CD14-positive monocyte (primary cell): ENCODE data around the gene EML6. TPM values are rescaled to one million over a fixed set of nuclear protein-coding genes. Genes with fewer than 3 reads are reported as not detected.
A peak's percentile ranks its signal among the peaks of the same experiment; 100 is the strongest.

Source experiments
- DNase-seq, 3 donors: peaks; one replicate each; pipeline ENCODE4 v3.0.0-alpha.2; 2011 to 2022
- H2AFZ ChIP-seq: 2 replicates; pipeline ENCODE4 v1.6.0; 2012; ENCODE audit warnings: mild to moderate bottlenecking, low read depth, low read length, inconsistent platforms; ENCODE audit not compliant: insufficient read depth, poor library complexity, severe bottlenecking
- H3K27ac ChIP-seq, 2 donors: 1 replicate in 1 of 2; 2 replicates in 1 of 2; pipeline ENCODE4 v1.5.1; 2012 to 2013; ENCODE audit warnings: low read length in 2 of 2, control low read depth in 1 of 2, inconsistent platforms in 1 of 2, low read depth in 1 of 2, mild to moderate bottlenecking in 1 of 2
- H3K27me3 ChIP-seq, 2 donors: one replicate each; pipeline versions ENCODE4 v1.6.0 to v1.6.1; 2011 to 2013; ENCODE audit warnings: low read length in 2 of 2; ENCODE audit not compliant: control insufficient read depth in 2 of 2, insufficient read depth in 2 of 2
- H3K36me3 ChIP-seq, 2 donors: replicated peaks in 1 of 2; 1 replicate in 1 of 2; 2 replicates in 1 of 2; pipeline versions ENCODE4 v1.5.1 to v1.6.1; 2012 to 2013; ENCODE audit warnings: low read length in 2 of 2, control low read depth in 1 of 2, inconsistent platforms in 1 of 2, mild to moderate bottlenecking in 1 of 2; ENCODE audit not compliant: insufficient read depth in 2 of 2, control insufficient read depth in 1 of 2
- H3K4me1 ChIP-seq, 2 donors: 1 replicate in 1 of 2; 2 replicates in 1 of 2; pipeline versions ENCODE4 v1.5.1 to v1.6.1; 2012 to 2013; ENCODE audit warnings: low read length in 2 of 2, control low read depth in 1 of 2, inconsistent platforms in 1 of 2, mild to moderate bottlenecking in 1 of 2, moderate library complexity in 1 of 2; ENCODE audit not compliant: insufficient read depth in 2 of 2, control insufficient read depth in 1 of 2
- H3K4me2 ChIP-seq: replicated peaks from 2 replicates; pipeline ENCODE3; 2012; ENCODE audit warnings: low read length, moderate library complexity, mild to moderate bottlenecking; ENCODE audit not compliant: poor library complexity, severe bottlenecking; ENCODE audit errors: extremely low read depth
- H3K4me3 ChIP-seq, 3 experiments: fragments of 200-600 bp in 1 of 3; sonication (generic) in 1 of 3; replicated peaks in 1 of 3; 1 replicate in 2 of 3; 2 replicates in 1 of 3; pipeline ENCODE4 v1.5.1; 2011 to 2013; ENCODE audit warnings: low read length in 3 of 3, mild to moderate bottlenecking in 3 of 3, control low read depth in 2 of 3, low read depth in 2 of 3, inconsistent platforms in 1 of 3, moderate library complexity in 1 of 3
- H3K79me2 ChIP-seq: 2 replicates; pipeline ENCODE4 v1.6.0; 2012; ENCODE audit warnings: mild to moderate bottlenecking, control low read depth, inconsistent platforms, low read length, moderate library complexity; ENCODE audit not compliant: insufficient read depth
- H3K9ac ChIP-seq: 2 replicates; pipeline ENCODE4 v1.6.0; 2017; ENCODE audit warnings: low read length, mild to moderate bottlenecking; ENCODE audit not compliant: insufficient read depth, poor library complexity, severe bottlenecking
- H3K9me3 ChIP-seq, 2 donors: replicated peaks in 1 of 2; 1 replicate in 1 of 2; 2 replicates in 1 of 2; pipeline versions ENCODE4 v1.5.1 to v1.6.1; 2012 to 2013; ENCODE audit warnings: low read length in 2 of 2, control low read depth in 1 of 2; ENCODE audit not compliant: control insufficient read depth in 1 of 2, insufficient read depth in 1 of 2
- H4K20me1 ChIP-seq: 2 replicates; pipeline ENCODE4 v1.6.0; 2012; ENCODE audit warnings: mild to moderate bottlenecking, low read length, control low read depth, moderate library complexity; ENCODE audit not compliant: insufficient read depth
- H3K27ac Mint-ChIP-seq, 7 donors: one replicate each; pipeline ENCODE4 v1.8.0; 2020; ENCODE audit warnings: mild to moderate bottlenecking in 7 of 7, mixed read lengths in 7 of 7, moderate library complexity in 6 of 7, inconsistent platforms in 2 of 7
- H3K27me3 Mint-ChIP-seq, 3 donors: one replicate each; pipeline ENCODE4 v1.8.0; 2021 to 2022; ENCODE audit warnings: low read depth in 3 of 3, mild to moderate bottlenecking in 3 of 3, mixed read lengths in 3 of 3, moderate library complexity in 3 of 3, inconsistent platforms in 1 of 3
- H3K36me3 Mint-ChIP-seq, 2 donors: one replicate each; pipeline ENCODE4 v1.8.0; 2020; ENCODE audit warnings: mixed read lengths in 2 of 2, inconsistent platforms in 1 of 2, mild to moderate bottlenecking in 1 of 2
- H3K4me1 Mint-ChIP-seq: one replicate; pipeline ENCODE4 v1.8.0; 2020; ENCODE audit warnings: mild to moderate bottlenecking, mixed read lengths
- H3K4me3 Mint-ChIP-seq, 2 donors: one replicate each; pipeline ENCODE4 v1.8.0; 2020; ENCODE audit warnings: mild to moderate bottlenecking in 2 of 2, mixed read lengths in 2 of 2, moderate library complexity in 1 of 2
- H3K9me3 Mint-ChIP-seq, 7 donors: one replicate each; pipeline ENCODE4 v1.8.0; 2020 to 2022; ENCODE audit warnings: mixed read lengths in 7 of 7, mild to moderate bottlenecking in 6 of 7, moderate library complexity in 6 of 7, inconsistent platforms in 2 of 7
- WGBS: methylation state at CpG from one replicate; pipeline ENCODE4 v1.1.5; 2013; ENCODE audit warnings: missing lambda C conversion rate; ENCODE audit not compliant: insufficient coverage; 5-methylcytosine and 5-hydroxymethylcytosine counted together
- intact Hi-C, 2 donors: fragments of 100-400 bp; cut with micrococcal nuclease; formaldehyde crosslinking; loops; one replicate each; pipeline versions ENCODE4 v1.15.0 to v1.15.1; 2023
- polyA plus RNA-seq, 3 donors: library from polyadenylated mRNA; depleted of rRNA in 1 of 3; unstranded in 2 of 3; stranded (reverse) in 1 of 3; fragments of 300-500 nt in 2 of 3; fragments of >200 nt in 1 of 3; fragmentation: Illumina TruSeq in 2 of 3; gene quantifications; 1 replicate in 2 of 3; 2 replicates in 1 of 3; pipeline ENCODE4 v1.2.3, GENCODE V29; 2012 to 2021
- TF ChIP-seq, protein P1 (sequence below): fragments of 200-600 bp; IDR thresholded peaks from one replicate; pipeline ENCODE4 v1.8.0; 2022; ENCODE audit warnings: antibody characterized with exemption, mild to moderate bottlenecking

EML6 gene
- polyA plus RNA-seq, 3 donors, result 0.79 TPM; not detected in 2

GRCh38 chr2:54956111-54956627 lies 232.7 kb downstream of the EML6 start:
- H2AFZ ChIP-seq, result peak overlapping the region; percentile 33
- no peaks in the 10 kb centered on the region for H3K27me3 ChIP-seq
- no peaks in the 10 kb centered on the region for H3K9me3 ChIP-seq
- H3K4me3 ChIP-seq, result no peak overlapping the region
- 92% methylated on average over 2 of the region's 2 CpGs for WGBS
- Mint-ChIP-seq H3K9me3 (peaks cover 0 to 2% (median 0%) of the 10 kb centered on the region in 7 donors), H3K27ac (no peak overlapping the region), H3K27me3 (peaks cover 0 to 2% (median 0%) of the 10 kb centered on the region in 3 donors), H3K4me1 (peaks cover 20% of the 10 kb centered on the region), H3K4me3 (no peak overlapping the region), H3K36me3 (no peaks in the 10 kb centered on the region)
- no peaks in the 10 kb centered on the region for H3K36me3 ChIP-seq
- intact Hi-C loops, result no loop called here
- no peaks in the 10 kb centered on the region for H3K79me2 ChIP-seq
- peaks cover 7 to 12% of the 10 kb centered on the region in 2 donors for H3K4me1 ChIP-seq
- no peak overlapping the region for H3K27ac ChIP-seq
- no peak for DNase-seq
- no peaks in the 10 kb centered on the region for H4K20me1 ChIP-seq
- TF ChIP-seq, protein P1, sequence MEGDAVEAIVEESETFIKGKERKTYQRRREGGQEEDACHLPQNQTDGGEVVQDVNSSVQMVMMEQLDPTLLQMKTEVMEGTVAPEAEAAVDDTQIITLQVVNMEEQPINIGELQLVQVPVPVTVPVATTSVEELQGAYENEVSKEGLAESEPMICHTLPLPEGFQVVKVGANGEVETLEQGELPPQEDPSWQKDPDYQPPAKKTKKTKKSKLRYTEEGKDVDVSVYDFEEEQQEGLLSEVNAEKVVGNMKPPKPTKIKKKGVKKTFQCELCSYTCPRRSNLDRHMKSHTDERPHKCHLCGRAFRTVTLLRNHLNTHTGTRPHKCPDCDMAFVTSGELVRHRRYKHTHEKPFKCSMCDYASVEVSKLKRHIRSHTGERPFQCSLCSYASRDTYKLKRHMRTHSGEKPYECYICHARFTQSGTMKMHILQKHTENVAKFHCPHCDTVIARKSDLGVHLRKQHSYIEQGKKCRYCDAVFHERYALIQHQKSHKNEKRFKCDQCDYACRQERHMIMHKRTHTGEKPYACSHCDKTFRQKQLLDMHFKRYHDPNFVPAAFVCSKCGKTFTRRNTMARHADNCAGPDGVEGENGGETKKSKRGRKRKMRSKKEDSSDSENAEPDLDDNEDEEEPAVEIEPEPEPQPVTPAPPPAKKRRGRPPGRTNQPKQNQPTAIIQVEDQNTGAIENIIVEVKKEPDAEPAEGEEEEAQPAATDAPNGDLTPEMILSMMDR, result no peak
- no peak overlapping the region for H3K9ac ChIP-seq
- H3K4me2 ChIP-seq, result no peak overlapping the region

DNA sequence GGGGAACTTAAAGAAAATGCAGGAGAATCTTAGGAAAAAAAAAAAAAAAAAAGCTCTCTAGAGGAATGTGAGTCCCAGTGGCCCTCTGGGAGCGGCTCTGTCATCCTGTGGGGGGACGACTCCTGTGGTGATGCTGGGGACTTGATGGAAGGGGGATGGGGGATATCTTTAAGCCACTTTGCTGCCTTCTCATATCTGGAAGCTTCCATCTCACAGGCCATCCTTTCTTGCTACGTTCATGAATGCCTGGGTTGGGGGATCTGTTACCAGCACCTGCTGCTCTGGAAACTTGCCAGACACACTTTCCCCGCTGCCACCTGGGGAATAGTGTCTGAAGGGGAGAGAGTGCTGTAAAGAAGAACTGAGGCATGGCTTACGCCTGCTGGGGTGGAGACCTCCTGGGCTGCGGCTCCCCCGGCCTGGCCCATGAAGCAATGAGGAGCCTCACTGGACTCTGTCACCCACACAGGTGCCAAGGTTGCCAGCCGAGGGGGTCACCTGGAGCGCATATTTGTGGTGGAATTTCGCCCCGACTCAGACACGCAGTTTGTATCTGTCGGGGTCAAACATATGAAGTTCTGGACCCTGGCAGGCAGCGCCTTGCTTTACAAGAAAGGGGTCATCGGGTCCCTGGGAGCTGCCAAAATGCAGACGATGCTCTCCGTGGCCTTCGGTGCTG lies 234.0 kb downstream of the EML6 start:
- no peak overlapping the region for H3K9ac ChIP-seq
- DNase-seq, result no peak
- H3K27me3 Mint-ChIP-seq, result no peaks in the 10 kb centered on the region
- intact Hi-C loops, result no loop called here
- no peak overlapping the region for H3K4me3 ChIP-seq
- peaks cover 20% of the 10 kb centered on the region for H3K4me1 Mint-ChIP-seq
- H4K20me1 ChIP-seq, result no peaks in the 10 kb centered on the region
- no peaks in the 10 kb centered on the region for H3K27me3 ChIP-seq
- no peak overlapping the region for H2AFZ ChIP-seq
- no peak overlapping the region for H3K27ac ChIP-seq
- H3K36me3 ChIP-seq, result no peaks in the 10 kb centered on the region
- H3K4me2 ChIP-seq, result no peak overlapping the region
- no peak overlapping the region for H3K27ac Mint-ChIP-seq
- TF ChIP-seq, protein P1, result no peak
- 99% methylated on average over 15 of the region's 18 CpGs for WGBS
- peaks cover 7 to 12% of the 10 kb centered on the region in 2 donors for H3K4me1 ChIP-seq
- H3K36me3 Mint-ChIP-seq, result no peaks in the 10 kb centered on the region
- no peaks in the 10 kb centered on the region for H3K79me2 ChIP-seq
- H3K9me3 Mint-ChIP-seq, result peaks cover 0 to 2% (median 0%) of the 10 kb centered on the region in 7 donors
- no peak overlapping the region for H3K4me3 Mint-ChIP-seq
- no peaks in the 10 kb centered on the region for H3K9me3 ChIP-seq
